ENCODE data around the gene SOST.

GRCh38 chr17:43736389-43736788 is 22.2 kb downstream of the SOST start:
- TF ChIP-seq POLR2A (IDR thresholded peaks at IDR 0.05; ENCODE audit: low read length) = no peak
- TF ChIP-seq MAX (IDR thresholded peaks at IDR 0.05) = no peak
